B cell (primary cell): ENCODE data around the gene PTPRT.

Experiments used
- CTCF ChIP-seq: fragments of 200-600 bp; IDR thresholded peaks from one replicate; pipeline ENCODE4 v1.8.0; 2022; ENCODE audit warnings: antibody characterized with exemption, mild to moderate bottlenecking
- EZH2 ChIP-seq: IDR thresholded peaks from 2 replicates; pipeline ENCODE4 v1.6.1; 2012; ENCODE audit warnings: borderline replicate concordance, low read depth, mild to moderate bottlenecking, moderate library complexity, low read length; ENCODE audit not compliant: insufficient read depth, poor library complexity, severe bottlenecking

- no peak for TF ChIP-seq CTCF
- TF ChIP-seq EZH2, result no peak
Observed at GRCh38 chr20:42252116-42252515, 937.6 kb downstream of the PTPRT start.
